HL-60 (cell line): Measurements from ENCODE around the gene EDIL3.

ENCODE experiments used
- GABPA ChIP-seq: IDR thresholded peaks from 2 replicates; pipeline ENCODE4 v1.6.1; 2012; ENCODE audit warnings: low read depth
- POLR2AphosphoS5 ChIP-seq: IDR thresholded peaks from 2 replicates; pipeline ENCODE4 v1.6.1; 2012; ENCODE audit warnings: low read depth
- SPI1 ChIP-seq: IDR thresholded peaks from 2 replicates; pipeline ENCODE4 v1.6.1; 2012; ENCODE audit warnings: low read depth, mild to moderate bottlenecking, borderline replicate concordance
- TF ChIP-seq, protein P1 (sequence below): IDR thresholded peaks from one replicate; pipeline ENCODE4 v1.5.1; 2011; ENCODE audit warnings: low read length, control low read depth, inconsistent platforms; ENCODE audit not compliant: insufficient read depth
- TF ChIP-seq, protein P2 (sequence below): IDR thresholded peaks from 2 replicates; pipeline ENCODE4 v1.6.1; 2012; ENCODE audit warnings: low read depth; ENCODE audit not compliant: insufficient replicate concordance

DNA sequence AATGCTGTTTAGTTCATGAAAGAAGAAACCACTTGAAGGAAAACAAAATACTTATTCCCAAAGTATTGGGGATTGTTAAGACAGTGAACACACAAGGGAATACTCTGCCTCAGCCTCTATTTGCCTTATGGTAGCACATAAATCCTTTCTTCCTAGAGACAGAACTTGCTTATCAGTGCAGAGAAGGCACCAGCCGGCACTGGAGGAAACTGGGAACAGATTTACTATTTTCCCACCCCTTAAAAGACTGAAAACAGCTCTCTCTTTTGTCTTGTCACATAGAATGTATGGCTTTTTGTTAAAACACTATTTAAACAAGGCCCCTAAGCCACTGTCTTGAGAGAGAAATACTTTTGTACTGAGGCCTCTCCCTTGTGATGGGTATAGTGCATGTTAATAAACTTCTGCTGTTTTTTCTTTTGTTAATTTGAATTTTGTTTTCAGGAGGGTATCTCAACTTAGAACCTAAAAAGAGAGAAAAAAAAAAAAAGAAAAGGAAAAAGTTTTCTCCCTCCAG is 40.7 kb upstream of the EDIL3 start:
- TF ChIP-seq, protein P1, sequence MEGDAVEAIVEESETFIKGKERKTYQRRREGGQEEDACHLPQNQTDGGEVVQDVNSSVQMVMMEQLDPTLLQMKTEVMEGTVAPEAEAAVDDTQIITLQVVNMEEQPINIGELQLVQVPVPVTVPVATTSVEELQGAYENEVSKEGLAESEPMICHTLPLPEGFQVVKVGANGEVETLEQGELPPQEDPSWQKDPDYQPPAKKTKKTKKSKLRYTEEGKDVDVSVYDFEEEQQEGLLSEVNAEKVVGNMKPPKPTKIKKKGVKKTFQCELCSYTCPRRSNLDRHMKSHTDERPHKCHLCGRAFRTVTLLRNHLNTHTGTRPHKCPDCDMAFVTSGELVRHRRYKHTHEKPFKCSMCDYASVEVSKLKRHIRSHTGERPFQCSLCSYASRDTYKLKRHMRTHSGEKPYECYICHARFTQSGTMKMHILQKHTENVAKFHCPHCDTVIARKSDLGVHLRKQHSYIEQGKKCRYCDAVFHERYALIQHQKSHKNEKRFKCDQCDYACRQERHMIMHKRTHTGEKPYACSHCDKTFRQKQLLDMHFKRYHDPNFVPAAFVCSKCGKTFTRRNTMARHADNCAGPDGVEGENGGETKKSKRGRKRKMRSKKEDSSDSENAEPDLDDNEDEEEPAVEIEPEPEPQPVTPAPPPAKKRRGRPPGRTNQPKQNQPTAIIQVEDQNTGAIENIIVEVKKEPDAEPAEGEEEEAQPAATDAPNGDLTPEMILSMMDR, result no peak
- no peak for TF ChIP-seq POLR2AphosphoS5
- no peak for TF ChIP-seq GABPA
- TF ChIP-seq SPI1, result no peak
- TF ChIP-seq, protein P2, sequence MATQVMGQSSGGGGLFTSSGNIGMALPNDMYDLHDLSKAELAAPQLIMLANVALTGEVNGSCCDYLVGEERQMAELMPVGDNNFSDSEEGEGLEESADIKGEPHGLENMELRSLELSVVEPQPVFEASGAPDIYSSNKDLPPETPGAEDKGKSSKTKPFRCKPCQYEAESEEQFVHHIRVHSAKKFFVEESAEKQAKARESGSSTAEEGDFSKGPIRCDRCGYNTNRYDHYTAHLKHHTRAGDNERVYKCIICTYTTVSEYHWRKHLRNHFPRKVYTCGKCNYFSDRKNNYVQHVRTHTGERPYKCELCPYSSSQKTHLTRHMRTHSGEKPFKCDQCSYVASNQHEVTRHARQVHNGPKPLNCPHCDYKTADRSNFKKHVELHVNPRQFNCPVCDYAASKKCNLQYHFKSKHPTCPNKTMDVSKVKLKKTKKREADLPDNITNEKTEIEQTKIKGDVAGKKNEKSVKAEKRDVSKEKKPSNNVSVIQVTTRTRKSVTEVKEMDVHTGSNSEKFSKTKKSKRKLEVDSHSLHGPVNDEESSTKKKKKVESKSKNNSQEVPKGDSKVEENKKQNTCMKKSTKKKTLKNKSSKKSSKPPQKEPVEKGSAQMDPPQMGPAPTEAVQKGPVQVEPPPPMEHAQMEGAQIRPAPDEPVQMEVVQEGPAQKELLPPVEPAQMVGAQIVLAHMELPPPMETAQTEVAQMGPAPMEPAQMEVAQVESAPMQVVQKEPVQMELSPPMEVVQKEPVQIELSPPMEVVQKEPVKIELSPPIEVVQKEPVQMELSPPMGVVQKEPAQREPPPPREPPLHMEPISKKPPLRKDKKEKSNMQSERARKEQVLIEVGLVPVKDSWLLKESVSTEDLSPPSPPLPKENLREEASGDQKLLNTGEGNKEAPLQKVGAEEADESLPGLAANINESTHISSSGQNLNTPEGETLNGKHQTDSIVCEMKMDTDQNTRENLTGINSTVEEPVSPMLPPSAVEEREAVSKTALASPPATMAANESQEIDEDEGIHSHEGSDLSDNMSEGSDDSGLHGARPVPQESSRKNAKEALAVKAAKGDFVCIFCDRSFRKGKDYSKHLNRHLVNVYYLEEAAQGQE, result no peak
